GM12878 (cell line): ENCODE measurements around the gene MGLL. TPM values are rescaled to one million over a fixed set of nuclear protein-coding genes. Genes with fewer than 3 reads are reported as not detected.

ENCODE experiments used
- ATAC-seq: fragments of 200-7000 bp; cut with Tn5 transposase; 3 replicates; pipeline ENCODE4 v1.9.1; 2020; ENCODE audit warnings: mild to moderate bottlenecking, moderate library complexity
- BruUV-seq: library from RNA; stranded (reverse); fragments of 400-500 nt; replicated peaks from 2 replicates; lab custom pipeline; 2021; lab: Mats Ljungman, UMichigan
- CTCF ChIA-PET: fragments of 300-600 bp; sonication (Branson Sonifier 250); formaldehyde crosslinking; extraction: SDS; loops from one replicate; lab custom pipeline; 2021; ENCODE audit warnings: inconsistent platforms; lab: Yijun Ruan, JAX
- POLR2A ChIA-PET: fragments of 350-600 bp; formaldehyde crosslinking; extraction: SDS; loops from one replicate; lab custom pipeline; 2021; ENCODE audit warnings: inconsistent platforms; lab: Charles Lee
- RAD21 ChIA-PET: fragments of 300-600 bp; sonication (Branson Sonifier 250); formaldehyde crosslinking; loops from one replicate; lab custom pipeline; 2023; ENCODE audit warnings: antibody characterized with exemption; ENCODE audit not compliant: unreplicated experiment; lab: Charles Lee
- SMC1A ChIA-PET: fragments of 300-600 bp; sonication (Branson Sonifier 250); formaldehyde crosslinking; loops from one replicate; lab custom pipeline; 2023; ENCODE audit not compliant: unreplicated experiment, uncharacterized antibody; lab: Charles Lee
- DNase-seq: peaks from one replicate; pipeline ENCODE4 v3.0.0-alpha.2; 2011; ENCODE audit warnings: low read depth, low spot score
- FAIRE-seq: peaks from 3 replicates; lab custom pipeline; 2011; peaks lifted over from hg19 to GRCh38; lab: Jason Lieb, UNC
- H2AFZ ChIP-seq: 2 replicates; pipeline ENCODE4 v1.6.0; 2011; ENCODE audit warnings: low read depth, low read length, control low read depth; ENCODE audit not compliant: control insufficient read depth
- H3K27ac ChIP-seq: 2 replicates; pipeline ENCODE4 v1.5.1; 2011; ENCODE audit warnings: control low read depth; ENCODE audit not compliant: control insufficient read depth, insufficient read depth
- H3K27me3 ChIP-seq, 2 experiments: replicated peaks in 1 of 2; 2 replicates each; pipeline versions ENCODE4 v1.6.0 to v1.6.1; 2011; ENCODE audit warnings: low read length in 1 of 2; ENCODE audit not compliant: control insufficient read depth in 2 of 2, insufficient read depth in 2 of 2
- H3K36me3 ChIP-seq, 2 experiments: 2 replicates each; pipeline ENCODE4 v1.5.1; 2011; ENCODE audit warnings: low read length in 1 of 2; ENCODE audit not compliant: control insufficient read depth in 2 of 2, insufficient read depth in 2 of 2
- H3K4me1 ChIP-seq: 2 replicates; pipeline ENCODE4 v1.6.1; 2011; ENCODE audit warnings: mild to moderate bottlenecking, low read length, moderate library complexity, mixed read lengths; ENCODE audit not compliant: control insufficient read depth, insufficient read depth
- H3K4me2 ChIP-seq: 2 replicates; pipeline ENCODE4 v1.6.0; 2011; ENCODE audit warnings: control low read depth; ENCODE audit not compliant: control insufficient read depth, insufficient read depth
- H3K4me3 ChIP-seq: fragments of 200-600 bp; sonication (generic); 2 replicates; pipeline ENCODE4 v1.5.1; 2016
- H3K79me2 ChIP-seq: 2 replicates; pipeline ENCODE4 v1.6.0; 2011; ENCODE audit warnings: low read length; ENCODE audit not compliant: control insufficient read depth, insufficient read depth
- H3K9ac ChIP-seq: 2 replicates; pipeline ENCODE4 v1.8.0; 2011; ENCODE audit warnings: low read length, control low read depth, mixed read lengths; ENCODE audit not compliant: control insufficient read depth, insufficient read depth
- H3K9me3 ChIP-seq: replicated peaks from 3 replicates; pipeline ENCODE4 v1.5.1; 2011; ENCODE audit warnings: mild to moderate bottlenecking, low read length; ENCODE audit not compliant: control insufficient read depth, insufficient read depth
- H4K20me1 ChIP-seq: 2 replicates; pipeline ENCODE4 v1.6.0; 2011; ENCODE audit not compliant: control insufficient read depth, insufficient read depth
- ATF3 ChIP-seq: IDR thresholded peaks from 2 replicates; pipeline ENCODE4 v1.6.1; 2011; ENCODE audit warnings: low read depth, mild to moderate bottlenecking, low read length, moderate library complexity, borderline replicate concordance; ENCODE audit errors: extremely low read depth
- CHD1 ChIP-seq: IDR thresholded peaks from 2 replicates; pipeline ENCODE4 v1.6.1; 2012; ENCODE audit warnings: low read depth, low read length, improper control_type of control experiment
- DPF2 ChIP-seq: fragments of 450-650 bp; IDR thresholded peaks from 2 replicates; pipeline ENCODE4 v1.6.1; 2017; ENCODE audit warnings: mild to moderate bottlenecking
- EGR1 ChIP-seq, 2 experiments: IDR thresholded peaks; 1 replicate in 1 of 2; 2 replicates in 1 of 2; pipeline ENCODE4 v1.6.1; 2011 to 2012; ENCODE audit warnings: low read depth in 2 of 2, low read length in 2 of 2, borderline replicate concordance in 1 of 2, mild to moderate bottlenecking in 1 of 2, moderate library complexity in 1 of 2
- HCFC1 ChIP-seq: fragments of 150-350 bp; IDR thresholded peaks from 2 replicates; pipeline ENCODE4 v1.6.1; 2014; ENCODE audit warnings: low read length
- IKZF1 ChIP-seq: fragments of 450-650 bp; conservative IDR thresholded peaks from 2 replicates; pipeline ENCODE4 v1.6.1; 2017; ENCODE audit warnings: antibody characterized with exemption, mild to moderate bottlenecking
- MYB ChIP-seq: fragments of 150-350 bp; IDR thresholded peaks from 2 replicates; pipeline ENCODE4 v1.6.1; 2014; ENCODE audit warnings: mild to moderate bottlenecking, low read depth, low read length, borderline replicate concordance
- NBN ChIP-seq: fragments of 450-650 bp; IDR thresholded peaks from 2 replicates; pipeline ENCODE4 v1.6.1; 2016
- PAX8 ChIP-seq: fragments of 450-650 bp; IDR thresholded peaks from 2 replicates; pipeline ENCODE4 v1.6.1; 2017; ENCODE audit warnings: mild to moderate bottlenecking, moderate library complexity
- STAT1 ChIP-seq: fragments of 450-650 bp; conservative IDR thresholded peaks from 2 replicates; pipeline ENCODE4 v1.6.1; 2014; ENCODE audit warnings: antibody characterized with exemption, mild to moderate bottlenecking
- SUZ12 ChIP-seq: fragments of 200-600 bp; sonication (generic); IDR thresholded peaks from one replicate; pipeline ENCODE4 v1.6.1; 2018; ENCODE audit warnings: antibody characterized with exemption, mild to moderate bottlenecking; ENCODE audit not compliant: unreplicated experiment
- TCF12 ChIP-seq: IDR thresholded peaks from 2 replicates; pipeline ENCODE4 v1.6.1; 2011; ENCODE audit warnings: low read depth, mild to moderate bottlenecking, low read length
- WGBS: methylation state at CpG from one replicate; pipeline ENCODE4 v1.1.6; 2016; ENCODE audit warnings: low lambda C conversion rate; ENCODE audit not compliant: insufficient replicate concordance, insufficient coverage; ENCODE audit errors: missing lambda C conversion rate; 5-methylcytosine and 5-hydroxymethylcytosine counted together
- in situ Hi-C: fragments of 300-500 bp; cut with MboI; formaldehyde crosslinking; loops from 9 replicates; pipeline ENCODE4 v1.14.3; 2018; ENCODE audit warnings: mixed read lengths
- intact Hi-C: fragments of 100-400 bp; cut with micrococcal nuclease; formaldehyde crosslinking; loops from one replicate; pipeline ENCODE4 v1.14.2; 2022; ENCODE audit not compliant: unreplicated experiment
- polyA plus RNA-seq, 11 experiments: library from polyadenylated mRNA; depleted of rRNA in 4 of 11; unstranded in 6 of 11; stranded (reverse) in 5 of 11; fragments of >200 nt; fragmentation: Nextera tagmentation in 4 of 11; fragmentation: Illumina TruSeq in 1 of 11; extraction: Ambion mirVana in 4 of 11; extraction: Trizol in 1 of 11; gene quantifications; 1 replicate in 1 of 11; 2 replicates in 10 of 11; pipeline versions ENCODE4 v1.2.1 to v1.2.3, GENCODE V29; 2011 to 2016; ENCODE audit warnings: inconsistent platforms in 2 of 11, missing spikeins in 2 of 11, low read depth in 1 of 11
- total RNA-seq, 4 experiments: library from RNA; depleted of rRNA in 3 of 4; stranded (reverse); fragments of >200 nt in 3 of 4; fragmentation: Illumina TruSeq in 1 of 4; extraction: Trizol in 1 of 4; gene quantifications; 2 replicates each; pipeline versions ENCODE4 v1.2.1 to v1.2.3, GENCODE V29; 2013 to 2021
- TF ChIP-seq, protein P1 (sequence below): fragments of 450-650 bp; IDR thresholded peaks from 2 replicates; pipeline ENCODE4 v1.6.1; 2016; ENCODE audit warnings: mild to moderate bottlenecking, moderate library complexity, borderline replicate concordance

Gene MGLL
- total and polyA plus RNA-seq, 10 of the 15 experiments (the other 5 are each of a cell fraction or from before 2014, with no cell fraction given): 44.9 to 177 (median 72.9) TPM

- 92% methylated on average over 7 of the region's 7 CpGs for WGBS
- FAIRE-seq: no peak
- Histone ChIP-seq H3K27ac (no peak overlapping the region), H3K9me3 (no peaks in the 10 kb centered on the region), H3K27me3 (no peaks in the 10 kb centered on the region), H3K36me3 (peaks cover 3 to 7% of the 10 kb centered on the region in 2 experiments), H3K4me3 (no peak overlapping the region), H2AFZ (no peak overlapping the region), H3K4me1 (peaks cover 14% of the 10 kb centered on the region), H3K79me2 (peaks cover 69% of the 10 kb centered on the region), H4K20me1 (no peaks in the 10 kb centered on the region), H3K9ac (no peak overlapping the region)
- no peak for DNase-seq
- ChIA-PET POLR2A (no interaction called here), CTCF (no interaction called here), RAD21 (interaction anchor here (1.7 kb wide), 1 partner anchor 25 kb away, joined by 5 read pairs; no protein-coding TSS in a partner anchor)
- TSS peak; percentile 3 for BruUV-seq
- intact Hi-C loops: no loop called here
- ATAC-seq: no peak
- TF ChIP-seq MYB (no peak), EGR1 (IDR thresholded peaks at IDR 0.05; ENCODE audit: borderline replicate concordance in 1 of 2, low read depth in 2 of 2, low read length in 2 of 2) (no peak), DPF2 (no peak), STAT1 (no peak), CHD1 (no peak), IKZF1 (no peak), SUZ12 (no peak), NBN (no peak), PAX8 (no peak), TCF12 (no peak), ATF3 (no peak), HCFC1 (no peak)
- TF ChIP-seq, protein P1, sequence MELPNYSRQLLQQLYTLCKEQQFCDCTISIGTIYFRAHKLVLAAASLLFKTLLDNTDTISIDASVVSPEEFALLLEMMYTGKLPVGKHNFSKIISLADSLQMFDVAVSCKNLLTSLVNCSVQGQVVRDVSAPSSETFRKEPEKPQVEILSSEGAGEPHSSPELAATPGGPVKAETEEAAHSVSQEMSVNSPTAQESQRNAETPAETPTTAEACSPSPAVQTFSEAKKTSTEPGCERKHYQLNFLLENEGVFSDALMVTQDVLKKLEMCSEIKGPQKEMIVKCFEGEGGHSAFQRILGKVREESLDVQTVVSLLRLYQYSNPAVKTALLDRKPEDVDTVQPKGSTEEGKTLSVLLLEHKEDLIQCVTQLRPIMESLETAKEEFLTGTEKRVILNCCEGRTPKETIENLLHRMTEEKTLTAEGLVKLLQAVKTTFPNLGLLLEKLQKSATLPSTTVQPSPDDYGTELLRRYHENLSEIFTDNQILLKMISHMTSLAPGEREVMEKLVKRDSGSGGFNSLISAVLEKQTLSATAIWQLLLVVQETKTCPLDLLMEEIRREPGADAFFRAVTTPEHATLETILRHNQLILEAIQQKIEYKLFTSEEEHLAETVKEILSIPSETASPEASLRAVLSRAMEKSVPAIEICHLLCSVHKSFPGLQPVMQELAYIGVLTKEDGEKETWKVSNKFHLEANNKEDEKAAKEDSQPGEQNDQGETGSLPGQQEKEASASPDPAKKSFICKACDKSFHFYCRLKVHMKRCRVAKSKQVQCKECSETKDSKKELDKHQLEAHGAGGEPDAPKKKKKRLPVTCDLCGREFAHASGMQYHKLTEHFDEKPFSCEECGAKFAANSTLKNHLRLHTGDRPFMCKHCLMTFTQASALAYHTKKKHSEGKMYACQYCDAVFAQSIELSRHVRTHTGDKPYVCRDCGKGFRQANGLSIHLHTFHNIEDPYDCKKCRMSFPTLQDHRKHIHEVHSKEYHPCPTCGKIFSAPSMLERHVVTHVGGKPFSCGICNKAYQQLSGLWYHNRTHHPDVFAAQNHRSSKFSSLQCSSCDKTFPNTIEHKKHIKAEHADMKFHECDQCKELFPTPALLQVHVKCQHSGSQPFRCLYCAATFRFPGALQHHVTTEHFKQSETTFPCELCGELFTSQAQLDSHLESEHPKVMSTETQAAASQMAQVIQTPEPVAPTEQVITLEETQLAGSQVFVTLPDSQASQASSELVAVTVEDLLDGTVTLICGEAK: no peak
- TF ChIP-seq, all 136 proteins: peak for 0
- SMC1A ChIA-PET: interaction anchor here (1.3 kb wide), 1 partner anchor 23 kb away, joined by 3 read pairs; no protein-coding TSS in a partner anchor
- in situ Hi-C loops: no loop called here
- no peak overlapping the region for H3K4me2 ChIP-seq
Measured at GRCh38 chr3:127728417-127729015, 93.8 kb downstream of the MGLL start.
